IgD-negative memory B cell (primary cell): ENCODE data around the gene OR2T3. TPM values are rescaled to one million over a fixed set of nuclear protein-coding genes. Genes with fewer than 3 reads are reported as not detected.
"Not testable (repeated sequence)": the region's sequence is repeated elsewhere in the genome, so short reads cannot be mapped to it uniquely, and the experiment has no call there.

Source experiments
- H3K27ac Mint-ChIP-seq, 3 donors: one replicate each; pipeline ENCODE4 v1.8.0; 2020 to 2022; ENCODE audit warnings: mild to moderate bottlenecking in 3 of 3, mixed read lengths in 3 of 3, moderate library complexity in 1 of 3
- H3K27me3 Mint-ChIP-seq: one replicate; pipeline ENCODE4 v1.8.0; 2021; ENCODE audit warnings: mixed read lengths
- H3K36me3 Mint-ChIP-seq: one replicate; pipeline ENCODE4 v1.8.0; 2020; ENCODE audit warnings: mild to moderate bottlenecking, mixed read lengths
- H3K4me1 Mint-ChIP-seq, 3 donors: one replicate each; pipeline ENCODE4 v1.8.0; 2020 to 2022; ENCODE audit warnings: mixed read lengths in 3 of 3, mild to moderate bottlenecking in 1 of 3
- H3K4me3 Mint-ChIP-seq, 4 donors: one replicate each; pipeline ENCODE4 v1.8.0; 2020 to 2022; ENCODE audit warnings: mild to moderate bottlenecking in 4 of 4, mixed read lengths in 4 of 4, moderate library complexity in 3 of 4
- H3K9me3 Mint-ChIP-seq, 3 donors: one replicate each; pipeline ENCODE4 v1.8.0; 2020 to 2021; ENCODE audit warnings: mixed read lengths in 3 of 3, mild to moderate bottlenecking in 1 of 3
- polyA plus RNA-seq: library from polyadenylated mRNA; unstranded; fragments of 300-500 nt; fragmentation: Illumina TruSeq; gene quantifications from one replicate; pipeline ENCODE4 v1.2.3, GENCODE V29; 2021

OR2T3 gene
- polyA plus RNA-seq, 1 donor from 2014 or later, result not detected

DNA sequence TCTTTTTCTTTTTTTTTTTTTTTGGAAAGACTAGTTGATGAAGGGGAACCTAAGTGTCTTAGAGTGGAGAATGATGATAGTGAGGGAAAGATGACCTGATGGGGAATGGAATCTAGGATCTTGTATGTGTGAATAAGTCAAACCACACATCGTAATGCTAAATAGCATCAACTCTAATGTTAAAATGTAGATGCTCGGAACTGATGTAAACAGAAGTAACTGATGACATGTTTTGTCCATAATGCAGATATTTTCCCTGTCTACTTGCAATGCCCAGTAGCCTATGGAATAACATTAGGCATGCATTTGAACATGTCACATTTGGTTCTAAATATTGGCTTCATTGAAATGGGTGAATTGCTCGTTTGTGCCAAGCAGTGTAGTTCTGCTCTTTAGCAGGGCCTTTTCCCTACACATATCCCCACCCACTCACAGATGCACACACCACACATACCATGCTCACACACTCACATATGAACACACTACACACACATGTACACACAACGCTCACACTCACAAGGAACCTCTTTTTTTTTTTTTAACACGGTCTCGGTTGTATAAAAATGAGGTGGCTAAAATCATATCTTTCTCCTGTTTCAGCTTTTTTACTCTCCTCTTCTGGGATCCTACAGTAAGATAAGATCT lies 23.2 kb upstream of the OR2T3 start:
- not testable (repeated sequence) for H3K9me3 Mint-ChIP-seq, H3K27me3 Mint-ChIP-seq, H3K36me3 Mint-ChIP-seq
- Mint-ChIP-seq H3K4me1 (peaks cover 12 to 25% (median 24%) of the 10 kb centered on the region in 3 donors), H3K27ac (peak overlapping the region; percentile 79 to 92 (median 82)), H3K4me3 (peak overlapping the region; percentile 58 to 88 (median 73))

DNA sequence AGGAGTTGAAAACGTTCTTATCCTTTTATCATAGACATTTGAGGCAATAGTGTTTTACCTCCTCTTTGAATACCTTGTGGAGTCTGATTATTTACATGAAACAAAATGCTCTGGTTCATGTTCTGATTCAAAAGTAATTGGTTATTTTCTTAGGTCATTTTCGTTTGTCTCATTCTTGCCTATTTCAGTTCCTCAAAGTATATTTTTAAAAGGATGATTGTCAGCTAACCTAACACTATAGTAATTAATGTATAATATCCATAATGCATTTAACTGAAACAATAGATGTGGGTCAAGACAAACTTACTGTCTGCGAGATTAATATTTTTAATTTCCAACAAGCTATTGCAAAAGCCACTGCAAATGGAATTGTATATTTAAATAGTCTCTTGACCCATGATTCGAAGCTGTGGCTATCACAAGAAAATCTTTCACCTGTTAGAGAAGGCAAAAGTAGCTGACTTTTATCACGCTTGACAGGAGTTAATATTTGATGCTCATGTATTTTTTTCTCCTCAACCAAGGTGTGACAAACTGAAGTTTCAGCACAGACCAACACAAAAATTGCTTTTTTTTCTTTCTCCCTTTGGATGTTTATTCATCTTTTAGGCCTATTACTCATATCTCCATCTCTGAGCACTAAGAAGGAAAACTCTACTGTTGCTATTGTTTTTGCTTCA lies 22.5 kb upstream of the OR2T3 start:
- not testable (repeated sequence) for H3K36me3 Mint-ChIP-seq, H3K27me3 Mint-ChIP-seq, H3K9me3 Mint-ChIP-seq
- Mint-ChIP-seq H3K27ac (peak overlapping the region; percentile 79 to 92 (median 82)), H3K4me3 (peak overlapping the region; percentile 58 to 88 (median 73)), H3K4me1 (peaks cover 10 to 20% (median 19%) of the 10 kb centered on the region in 3 donors)

DNA sequence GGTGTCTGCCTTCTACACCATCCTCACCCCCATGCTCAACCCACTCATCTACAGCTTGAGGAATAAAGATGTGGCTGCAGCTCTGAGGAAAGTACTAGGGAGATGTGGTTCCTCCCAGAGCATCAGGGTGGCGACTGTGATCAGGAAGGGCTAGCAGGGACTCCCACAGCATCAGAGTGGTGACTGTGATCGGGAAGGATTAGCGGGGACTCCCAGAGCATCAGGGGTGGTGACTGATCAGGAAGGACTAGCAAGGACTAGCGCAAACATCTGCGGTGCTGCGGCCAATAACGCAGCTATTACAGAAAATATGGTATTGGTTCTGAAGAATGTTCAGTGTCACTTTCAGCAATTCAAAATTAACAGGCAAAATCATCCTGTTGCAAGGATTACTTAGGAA lies 19.5 kb upstream of the OR2T3 start:
- H3K9me3 Mint-ChIP-seq, H3K36me3 Mint-ChIP-seq, H3K27me3 Mint-ChIP-seq, H3K4me1 Mint-ChIP-seq, H3K4me3 Mint-ChIP-seq: not testable (repeated sequence)
- H3K27ac Mint-ChIP-seq, result peak overlapping the region in 1 of 3 donors; percentile 59

DNA sequence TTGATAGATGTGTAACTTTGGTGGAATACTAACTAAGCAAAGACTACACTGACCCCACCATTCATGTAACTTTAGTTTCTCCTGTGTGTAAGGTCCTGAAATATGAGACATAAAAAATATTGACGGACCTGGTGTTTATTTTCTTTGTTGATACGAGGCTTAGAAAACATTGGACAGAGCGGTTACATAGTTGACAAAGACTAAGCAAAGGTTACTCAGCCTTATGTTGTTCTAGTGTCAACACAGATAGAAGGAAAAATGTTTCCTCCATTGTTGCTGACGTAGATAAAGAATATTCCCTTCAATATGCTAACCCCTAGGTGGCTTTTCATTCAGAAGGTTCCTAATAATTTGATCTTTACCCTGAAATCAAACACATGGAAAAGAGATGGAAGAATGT lies 18.1 kb upstream of the OR2T3 start:
- not testable (repeated sequence) for H3K4me3 Mint-ChIP-seq, H3K36me3 Mint-ChIP-seq, H3K4me1 Mint-ChIP-seq, H3K27me3 Mint-ChIP-seq, H3K27ac Mint-ChIP-seq, H3K9me3 Mint-ChIP-seq

GRCh38 chr1:248456635-248457034 lies 16.5 kb upstream of the OR2T3 start:
- H3K9me3 Mint-ChIP-seq, H3K36me3 Mint-ChIP-seq, H3K27ac Mint-ChIP-seq, H3K27me3 Mint-ChIP-seq, H3K4me3 Mint-ChIP-seq, H3K4me1 Mint-ChIP-seq: not testable (repeated sequence)

DNA sequence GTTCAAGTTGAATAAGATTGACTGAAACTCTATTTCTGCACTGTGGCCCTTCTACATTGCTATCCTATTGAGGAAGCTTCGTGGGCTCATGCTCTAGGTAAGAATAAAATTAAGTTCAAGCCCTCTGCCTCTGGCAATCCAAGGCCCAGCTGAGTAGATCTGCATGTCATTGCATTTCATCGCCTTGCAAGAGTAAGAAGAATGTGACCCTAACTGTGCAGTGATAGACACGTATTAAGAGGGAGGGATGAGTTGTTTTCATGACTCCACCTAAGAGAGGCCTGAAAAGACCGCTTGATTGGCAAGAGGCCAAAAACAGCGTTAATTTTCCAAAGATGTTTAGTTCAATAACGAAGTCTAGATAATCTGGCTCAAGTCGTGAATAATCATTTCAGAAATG lies 14.0 kb upstream of the OR2T3 start:
- H3K27me3 Mint-ChIP-seq, H3K27ac Mint-ChIP-seq, H3K4me3 Mint-ChIP-seq, H3K9me3 Mint-ChIP-seq, H3K4me1 Mint-ChIP-seq, H3K36me3 Mint-ChIP-seq: not testable (repeated sequence)

GRCh38 chr1:248471154-248471553 lies 2.0 kb upstream of the OR2T3 start:
- Mint-ChIP-seq H3K4me3 (no peak overlapping the region), H3K27ac (no peak overlapping the region), H3K36me3 (no peaks in the 10 kb centered on the region), H3K27me3 (peaks cover 4% of the 10 kb centered on the region), H3K9me3 (peaks cover 0 to 2% (median 0%) of the 10 kb centered on the region in 3 donors), H3K4me1 (peaks cover 0 to 3% (median 2%) of the 10 kb centered on the region in 3 donors)

DNA sequence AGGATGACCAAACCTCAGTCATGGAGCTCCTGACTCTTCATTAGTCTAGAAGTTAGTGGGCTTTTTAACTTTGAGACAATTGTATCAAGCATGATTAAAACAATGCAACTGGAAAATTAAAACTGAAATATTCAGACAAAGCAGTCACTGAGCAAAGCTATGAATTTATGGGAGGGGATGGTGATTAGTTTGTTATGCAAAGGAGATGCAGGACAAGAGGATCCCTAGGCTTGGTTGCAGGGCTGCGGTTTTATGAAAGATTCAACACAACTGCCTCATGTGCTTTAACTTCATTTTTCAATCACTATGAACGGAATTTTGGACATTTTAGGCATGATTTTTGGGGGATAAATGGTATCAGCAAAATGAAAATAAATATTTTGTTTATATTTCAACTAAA lies 1.0 kb upstream of the OR2T3 start:
- not testable (repeated sequence) for H3K27ac Mint-ChIP-seq, H3K9me3 Mint-ChIP-seq, H3K36me3 Mint-ChIP-seq, H3K27me3 Mint-ChIP-seq, H3K4me3 Mint-ChIP-seq, H3K4me1 Mint-ChIP-seq

DNA sequence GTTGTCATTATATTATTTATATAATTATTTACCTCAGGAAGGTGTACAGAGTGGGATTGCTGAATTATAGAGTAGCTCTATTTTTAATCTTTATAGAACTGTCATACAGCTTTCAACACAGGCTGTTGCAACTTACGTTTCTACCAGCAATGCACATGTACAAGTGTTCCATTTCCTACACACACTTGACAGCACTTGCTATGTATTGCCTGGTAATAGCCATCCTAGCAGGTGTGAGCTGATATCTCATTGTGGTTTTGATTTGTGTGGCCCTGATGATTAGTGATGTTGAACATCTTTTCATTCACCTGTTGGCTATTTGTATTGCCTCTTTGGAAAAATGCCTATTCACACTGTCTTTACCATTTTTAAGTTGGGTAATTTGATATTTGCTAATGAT lies 2.5 kb downstream of the OR2T3 start:
- not testable (repeated sequence) for H3K27me3 Mint-ChIP-seq, H3K27ac Mint-ChIP-seq, H3K36me3 Mint-ChIP-seq, H3K4me1 Mint-ChIP-seq, H3K4me3 Mint-ChIP-seq, H3K9me3 Mint-ChIP-seq

GRCh38 chr1:248481686-248482579 lies 8.8 kb downstream of the OR2T3 start:
- not testable (repeated sequence) for H3K9me3 Mint-ChIP-seq, H3K27me3 Mint-ChIP-seq, H3K4me1 Mint-ChIP-seq, H3K36me3 Mint-ChIP-seq
- Mint-ChIP-seq H3K4me3 (peak overlapping the region; percentile 8 to 92 (median 74)), H3K27ac (peak overlapping the region in 1 of 3 donors; percentile 83)

GRCh38 chr1:248488289-248488688 lies 15.1 kb downstream of the OR2T3 start, which contains the start of gene OR2T5:
Gene OR2T5 (plus strand): TSS chr1:248488589. CDS start chr1:248488589, 0 bp downstream.
- not testable (repeated sequence) for H3K27me3 Mint-ChIP-seq, H3K36me3 Mint-ChIP-seq, H3K4me3 Mint-ChIP-seq, H3K27ac Mint-ChIP-seq, H3K9me3 Mint-ChIP-seq, H3K4me1 Mint-ChIP-seq

DNA sequence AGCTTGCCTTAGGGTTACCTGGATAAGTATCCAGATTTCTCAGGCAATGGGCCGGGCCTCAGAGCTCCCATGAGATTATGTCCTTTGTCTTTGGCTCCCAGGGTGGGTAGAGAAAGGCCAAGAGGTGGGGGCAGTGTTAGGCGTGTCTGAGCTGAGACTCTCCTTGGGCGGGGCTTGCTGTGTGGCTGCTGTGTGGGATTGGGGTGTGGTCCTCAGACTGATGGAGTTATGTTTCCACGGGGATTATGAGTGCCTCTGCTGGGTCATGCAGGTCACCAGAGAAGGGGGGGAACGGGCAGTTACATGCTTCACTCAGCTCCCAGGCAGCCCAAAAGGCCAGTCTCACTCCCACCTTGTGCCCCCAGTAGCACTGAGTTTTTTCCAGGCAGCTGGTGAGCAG lies 23.5 kb downstream of the OR2T3 start:
- not testable (repeated sequence) for H3K36me3 Mint-ChIP-seq, H3K9me3 Mint-ChIP-seq, H3K4me3 Mint-ChIP-seq, H3K27me3 Mint-ChIP-seq, H3K27ac Mint-ChIP-seq, H3K4me1 Mint-ChIP-seq

DNA sequence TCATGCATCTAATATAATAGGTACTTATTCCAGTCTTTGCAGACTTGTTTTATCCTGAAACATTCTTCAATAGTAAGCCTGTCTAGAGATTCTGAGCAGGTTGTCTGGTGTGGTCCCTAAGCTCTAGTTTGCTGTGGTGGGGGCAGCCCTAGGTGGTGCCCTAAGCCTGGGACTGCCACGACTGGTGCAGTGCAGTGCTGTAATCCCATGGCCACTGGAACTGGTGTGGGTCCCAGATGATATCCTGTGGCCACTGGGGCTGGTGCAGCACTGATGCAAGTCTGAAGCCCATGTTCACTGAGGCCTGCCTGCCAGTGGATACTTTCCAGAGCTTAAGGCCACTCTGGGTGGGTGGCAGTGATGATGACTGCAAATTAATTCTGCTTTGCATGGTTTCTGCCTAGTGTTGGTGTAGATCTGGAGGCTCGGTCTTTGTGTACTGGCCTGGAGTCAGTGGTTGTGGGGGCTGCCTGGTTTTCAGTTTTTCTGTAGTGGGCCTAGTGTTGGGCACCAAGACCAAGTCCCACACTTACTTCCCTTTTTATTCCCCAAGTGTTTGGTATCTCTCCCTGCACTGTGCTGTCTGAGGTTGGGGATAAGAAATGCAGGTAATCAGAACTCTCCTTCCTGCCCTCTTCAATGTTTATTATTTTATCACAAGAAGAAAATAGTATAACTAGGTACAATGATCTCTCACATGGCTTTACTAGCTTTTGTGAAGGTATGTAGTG lies 27.3 kb downstream of the OR2T3 start:
- not testable (repeated sequence) for H3K4me1 Mint-ChIP-seq, H3K27ac Mint-ChIP-seq, H3K4me3 Mint-ChIP-seq, H3K9me3 Mint-ChIP-seq, H3K27me3 Mint-ChIP-seq, H3K36me3 Mint-ChIP-seq

GRCh38 chr1:248507773-248508172 lies 34.6 kb downstream of the OR2T3 start, which contains the start of gene OR2G6:
Gene OR2G6 (plus strand): TSS chr1:248508073. CDS start chr1:248521647, 13,574 bp downstream.
- not testable (repeated sequence) for H3K36me3 Mint-ChIP-seq, H3K4me1 Mint-ChIP-seq, H3K4me3 Mint-ChIP-seq, H3K27ac Mint-ChIP-seq, H3K27me3 Mint-ChIP-seq, H3K9me3 Mint-ChIP-seq

- not testable (repeated sequence) for H3K9me3 Mint-ChIP-seq, H3K27ac Mint-ChIP-seq
Measured at GRCh38 chr1:248510217-248510616, 37.1 kb downstream of the OR2T3 start.

More at GRCh38 chr1:248510217-248510616, 37.1 kb downstream of the OR2T3 start:
- not testable (repeated sequence) for H3K27me3 Mint-ChIP-seq, H3K36me3 Mint-ChIP-seq, H3K4me1 Mint-ChIP-seq, H3K4me3 Mint-ChIP-seq
